Measurements from ENCODE around the gene UBXN11.

DNA sequence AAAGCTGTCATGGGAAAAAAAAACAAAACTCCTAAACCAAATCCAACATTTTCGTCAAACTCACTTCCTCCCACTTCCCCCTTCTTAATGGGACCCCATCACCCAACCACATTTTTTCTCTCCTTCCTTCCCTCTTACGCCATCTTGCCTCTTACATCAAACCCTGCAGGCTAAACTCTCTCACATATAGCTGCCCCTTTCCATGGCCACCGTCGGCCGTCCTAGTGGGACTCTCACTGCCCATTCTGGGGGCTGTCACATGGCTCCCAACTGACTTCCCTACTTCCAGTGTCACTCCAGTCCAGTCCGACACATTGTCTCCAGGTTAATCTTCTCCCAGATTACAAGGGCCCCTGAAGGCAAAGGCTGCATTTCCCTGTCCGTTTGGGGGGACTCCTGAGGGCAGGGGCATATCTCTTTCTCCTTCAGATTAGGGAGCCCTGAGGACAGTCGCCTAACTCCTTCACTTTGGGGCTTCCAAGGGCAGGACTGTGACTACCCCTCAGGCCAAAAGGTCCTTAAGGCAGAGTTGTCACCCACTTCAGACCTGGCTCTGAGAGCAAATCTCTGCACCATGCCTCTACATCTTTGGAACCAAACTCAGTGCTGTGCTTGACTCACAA lies 658 bp downstream of the UBXN11 start:
- no peak for TF ChIP-seq CTCF (conservative IDR thresholded peaks at IDR 0.05; ENCODE audit: low read length)
- TF ChIP-seq EZH2phosphoT487 (IDR thresholded peaks at IDR 0.05; ENCODE audit: borderline replicate concordance) = no peak

Measured in Loucy (cell line).